HepG2 (cell line): Measurements from ENCODE around the gene ZNF414. TPM values are rescaled to one million over a fixed set of nuclear protein-coding genes. Genes with fewer than 3 reads are reported as not detected.

Experiments
- ATAC-seq: fragments of 200-7000 bp; cut with Tn5 transposase; 3 replicates; pipeline ENCODE4 v1.9.1; 2020; ENCODE audit warnings: mild to moderate bottlenecking, moderate library complexity
- BruUV-seq: library from RNA; stranded (reverse); fragments of 400-500 nt; replicated peaks from 2 replicates; lab custom pipeline; 2021; lab: Mats Ljungman, UMichigan
- CTCF ChIA-PET: fragments of 300-600 bp; formaldehyde crosslinking; extraction: SDS; loops from one replicate; lab custom pipeline; 2021; ENCODE audit warnings: low total read pairs, inconsistent platforms, low intra/inter-chr PET ratio; lab: Yijun Ruan, JAX
- POLR2A ChIA-PET: fragments of 350-600 bp; sonication (Branson Sonifier 250); formaldehyde crosslinking; loops from one replicate; lab custom pipeline; 2020; ENCODE audit warnings: antibody characterized with exemption, inconsistent platforms; lab: Yijun Ruan, JAX
- DNase-seq: peaks from one replicate; pipeline ENCODE4 v3.0.0-alpha.2; 2015; ENCODE audit warnings: low spot score
- FAIRE-seq: peaks from 3 replicates; lab custom pipeline; 2011; peaks lifted over from hg19 to GRCh38; lab: Jason Lieb, UNC
- H2AFZ ChIP-seq: one replicate; pipeline ENCODE4 v1.6.1; 2011; ENCODE audit warnings: low read length, inconsistent platforms
- H3K27ac ChIP-seq: fragments of 300-600 bp; 3 replicates; pipeline ENCODE4 v1.8.0; 2011; ENCODE audit warnings: mixed run types, mild to moderate bottlenecking, mixed read lengths, low read length, inconsistent platforms; ENCODE audit not compliant: insufficient read depth; ENCODE audit errors: extremely low read length
- H3K27me3 ChIP-seq, 2 experiments: fragments of 200-600 bp in 1 of 2; 2 replicates in 1 of 2; 3 replicates in 1 of 2; pipeline versions ENCODE4 v1.6.0 to v1.8.0; 2011; ENCODE audit warnings: low read length in 2 of 2, mild to moderate bottlenecking in 2 of 2, moderate library complexity in 2 of 2, inconsistent platforms in 1 of 2; ENCODE audit not compliant: insufficient read depth in 2 of 2, control insufficient read depth in 1 of 2
- H3K36me3 ChIP-seq, 2 experiments: fragments of 200-600 bp in 1 of 2; replicated peaks in 1 of 2; 2 replicates in 1 of 2; 3 replicates in 1 of 2; pipeline versions ENCODE4 v1.5.1 to v1.8.0; 2011; ENCODE audit warnings: low read length in 2 of 2, inconsistent platforms in 1 of 2; ENCODE audit not compliant: insufficient read depth in 2 of 2, control insufficient read depth in 1 of 2
- H3K4me1 ChIP-seq: 2 replicates; pipeline ENCODE4 v1.5.1; 2012; ENCODE audit warnings: low read length, inconsistent platforms; ENCODE audit not compliant: insufficient read depth
- H3K4me2 ChIP-seq: 2 replicates; pipeline ENCODE4 v1.6.0; 2011; ENCODE audit warnings: low read depth, low read length, inconsistent platforms
- H3K4me3 ChIP-seq, 3 experiments: fragments of 200-600 bp in 1 of 3; sonication (generic), shearing (Covaris generic) in 1 of 3; replicated peaks in 1 of 3; 2 replicates each; pipeline ENCODE4 v1.5.1; 2011 to 2016; ENCODE audit warnings: low read length in 3 of 3, inconsistent platforms in 2 of 3, low read depth in 2 of 3, mild to moderate bottlenecking in 2 of 3, control low read depth in 1 of 3, mixed read lengths in 1 of 3; ENCODE audit not compliant: insufficient read depth in 1 of 3
- H3K79me2 ChIP-seq: one replicate; pipeline ENCODE4 v1.6.1; 2011; ENCODE audit warnings: low read length, inconsistent platforms; ENCODE audit not compliant: insufficient read depth
- H3K9ac ChIP-seq: 2 replicates; pipeline ENCODE4 v1.6.0; 2011; ENCODE audit warnings: mild to moderate bottlenecking, low read depth, low read length, inconsistent platforms; ENCODE audit not compliant: insufficient read depth
- H3K9me3 ChIP-seq: 2 replicates; pipeline ENCODE4 v1.5.1; 2012; ENCODE audit warnings: mild to moderate bottlenecking, low read length
- H4K20me1 ChIP-seq: 2 replicates; pipeline ENCODE4 v1.6.0; 2011; ENCODE audit warnings: inconsistent platforms, mild to moderate bottlenecking, low read length, moderate library complexity; ENCODE audit not compliant: insufficient read depth
- AGO2 ChIP-seq: fragments of 200-400 bp; formaldehyde crosslinking; optimal IDR thresholded peaks from 2 replicates; pipeline ENCODE3; 2017; ENCODE audit warnings: mild to moderate bottlenecking, low read depth, low read length, moderate library complexity
- MAFF ChIP-seq: IDR thresholded peaks from 2 replicates; pipeline ENCODE4 v1.6.1; 2011; ENCODE audit warnings: low read depth, low read length, improper control_type of control experiment
- RBM22 ChIP-seq: fragments of 200-400 bp; formaldehyde crosslinking; optimal IDR thresholded peaks from 2 replicates; pipeline ENCODE3; 2017; ENCODE audit warnings: mild to moderate bottlenecking, low read length, moderate library complexity
- ZNF354B ChIP-seq: sonication (generic); formaldehyde crosslinking; IDR thresholded peaks from 2 replicates; pipeline ENCODE4 v1.8.0; 2022; ENCODE audit warnings: mild to moderate bottlenecking, missing genetic modification reagents
- ZNF768 ChIP-seq: sonication (generic); formaldehyde crosslinking; IDR thresholded peaks from 2 replicates; pipeline ENCODE4 v1.4.0; 2020; ENCODE audit warnings: missing genetic modification reagents
- WGBS: methylation state at CpG from one replicate; pipeline ENCODE4 v1.1.6; 2017; ENCODE audit warnings: low lambda C conversion rate; 5-methylcytosine and 5-hydroxymethylcytosine counted together
- in situ Hi-C: cut with HindIII; loops from 2 replicates; pipeline ENCODE4 v1.10.0; 2017; ENCODE audit warnings: low pct_unique_long_range_greater_than_20kb; ENCODE audit not compliant: extremely low pct_ligation_motif_present
- intact Hi-C: fragments of 100-400 bp; cut with micrococcal nuclease; formaldehyde crosslinking; loops from one replicate; pipeline ENCODE4 v1.10.0; 2022; ENCODE audit not compliant: unreplicated experiment
- polyA plus RNA-seq, 8 experiments: library from polyadenylated mRNA; depleted of rRNA in 3 of 8; stranded (reverse) in 7 of 8; unstranded in 1 of 8; fragments of >200 nt; fragmentation: Illumina TruSeq in 4 of 8; extraction: Trizol in 4 of 8; gene quantifications; 2 replicates each; pipeline versions ENCODE4 v1.2.1 to v1.2.3, GENCODE V29; 2011 to 2016; ENCODE audit warnings: low read depth in 4 of 8, missing spikeins in 1 of 8, mixed read lengths in 1 of 8; ENCODE audit not compliant: insufficient read depth in 1 of 8
- total RNA-seq, 5 experiments: library from RNA; depleted of rRNA; stranded (reverse); fragments of >200 nt; fragmentation: Illumina TruSeq; extraction: Trizol; gene quantifications; 2 replicates each; pipeline ENCODE4 v1.2.3, GENCODE V29; 2016; ENCODE audit warnings: low read depth in 1 of 5
- TF ChIP-seq, protein P1 (sequence below): sonication (generic); formaldehyde crosslinking; IDR thresholded peaks from 2 replicates; pipeline ENCODE4 v1.4.0; 2020; ENCODE audit warnings: mild to moderate bottlenecking, missing genetic modification reagents

ZNF414 gene
- total and polyA plus RNA-seq, 2 of the 13 experiments (the other 11 are each of a cell fraction or from before 2014, with no cell fraction given) = 2.5 to 4.0 TPM

DNA sequence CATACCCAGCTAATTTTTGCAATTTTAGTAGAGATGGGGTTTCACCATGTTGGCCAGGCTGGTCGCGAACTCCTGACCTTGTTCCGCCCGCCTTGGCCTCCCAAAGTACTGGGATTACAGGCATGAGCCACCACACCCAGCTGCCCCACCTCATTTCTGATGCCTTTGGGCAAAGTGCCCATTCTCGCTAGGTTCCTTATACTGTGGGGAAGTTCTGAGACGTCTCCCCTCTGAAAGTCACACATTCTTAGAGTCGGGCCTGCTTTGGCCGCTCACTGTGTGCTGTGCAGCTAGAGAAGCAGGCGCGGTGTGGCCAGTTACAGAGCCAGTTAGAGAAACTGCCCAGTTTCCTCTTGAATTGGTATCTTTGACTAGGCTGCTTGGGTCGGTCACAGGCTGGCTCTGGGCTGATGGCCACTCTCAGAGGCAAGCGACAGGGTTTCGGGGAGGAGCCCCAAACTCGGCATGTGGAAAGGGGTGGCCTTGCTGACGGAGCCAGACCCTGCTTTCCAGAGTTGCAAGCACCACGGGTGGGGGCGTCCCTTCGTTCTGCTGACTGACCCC lies 29.6 kb downstream of the ZNF414 start:
- WGBS = 97% methylated on average over 14 of the region's 18 CpGs
- DNase-seq (no peak), ATAC-seq (no peak), FAIRE-seq (no peak)
- Histone ChIP-seq H3K27me3 (no peaks in the 10 kb centered on the region), H3K79me2 (peaks cover 18% of the 10 kb centered on the region), H3K4me2 (no peak overlapping the region), H4K20me1 (peaks cover 35% of the 10 kb centered on the region), H3K4me3 (no peak overlapping the region), H3K4me1 (no peaks in the 10 kb centered on the region), H3K36me3 (peaks cover 45 to 79% of the 10 kb centered on the region in 2 experiments; a peak in 4 of 5 replicates), H3K27ac (no peak overlapping the region), H3K9ac (no peak overlapping the region), H3K9me3 (no peaks in the 10 kb centered on the region), H2AFZ (no peak overlapping the region)
- intact Hi-C loops (no loop called here), in situ Hi-C loops (no loop called here)
- BruUV-seq = no TSS peak
- TF ChIP-seq ZNF354B (CRISPR knock-in tag) = no peak
- TF ChIP-seq AGO2 = peak; percentile 42
- TF ChIP-seq MAFF = no peak
- peak; percentile 51 for TF ChIP-seq RBM22
- CTCF ChIA-PET = no interaction called here
- POLR2A ChIA-PET = no interaction called here

DNA sequence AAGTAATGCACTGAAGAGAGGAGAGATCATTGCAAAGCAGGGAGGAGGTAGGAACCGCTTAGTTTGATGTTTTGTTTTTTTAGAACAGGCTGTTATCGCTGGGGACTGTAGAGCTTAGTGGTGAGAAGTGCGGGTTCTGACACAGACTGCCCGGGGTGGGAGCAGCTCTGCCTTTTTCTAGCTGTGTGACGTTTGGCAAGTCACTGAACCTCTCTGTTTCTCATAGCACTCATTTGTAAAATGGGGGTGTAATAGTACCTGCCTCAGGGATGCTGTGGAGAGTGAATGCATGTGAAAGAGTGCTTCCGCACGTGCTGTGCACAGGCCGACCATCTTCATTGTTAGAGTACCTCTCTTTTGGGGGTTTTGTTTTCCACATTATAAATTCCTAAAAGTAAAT lies 30.8 kb downstream of the ZNF414 start:
- Histone ChIP-seq H3K4me1 (no peaks in the 10 kb centered on the region), H4K20me1 (peaks cover 47% of the 10 kb centered on the region), H3K9me3 (no peaks in the 10 kb centered on the region), H3K27ac (no peak overlapping the region), H3K27me3 (no peaks in the 10 kb centered on the region), H3K36me3 (peaks cover 47 to 84% of the 10 kb centered on the region in 2 experiments; a peak in 4 of 5 replicates), H3K4me3 (no peak overlapping the region), H3K9ac (no peak overlapping the region), H3K4me2 (no peak overlapping the region), H2AFZ (no peak overlapping the region), H3K79me2 (peaks cover 29% of the 10 kb centered on the region)
- TF ChIP-seq ZNF768 = peak; percentile 92
- TF ChIP-seq, protein P1, sequence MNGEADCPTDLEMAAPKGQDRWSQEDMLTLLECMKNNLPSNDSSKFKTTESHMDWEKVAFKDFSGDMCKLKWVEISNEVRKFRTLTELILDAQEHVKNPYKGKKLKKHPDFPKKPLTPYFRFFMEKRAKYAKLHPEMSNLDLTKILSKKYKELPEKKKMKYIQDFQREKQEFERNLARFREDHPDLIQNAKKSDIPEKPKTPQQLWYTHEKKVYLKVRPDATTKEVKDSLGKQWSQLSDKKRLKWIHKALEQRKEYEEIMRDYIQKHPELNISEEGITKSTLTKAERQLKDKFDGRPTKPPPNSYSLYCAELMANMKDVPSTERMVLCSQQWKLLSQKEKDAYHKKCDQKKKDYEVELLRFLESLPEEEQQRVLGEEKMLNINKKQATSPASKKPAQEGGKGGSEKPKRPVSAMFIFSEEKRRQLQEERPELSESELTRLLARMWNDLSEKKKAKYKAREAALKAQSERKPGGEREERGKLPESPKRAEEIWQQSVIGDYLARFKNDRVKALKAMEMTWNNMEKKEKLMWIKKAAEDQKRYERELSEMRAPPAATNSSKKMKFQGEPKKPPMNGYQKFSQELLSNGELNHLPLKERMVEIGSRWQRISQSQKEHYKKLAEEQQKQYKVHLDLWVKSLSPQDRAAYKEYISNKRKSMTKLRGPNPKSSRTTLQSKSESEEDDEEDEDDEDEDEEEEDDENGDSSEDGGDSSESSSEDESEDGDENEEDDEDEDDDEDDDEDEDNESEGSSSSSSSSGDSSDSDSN = no peak
- DNase-seq = no peak
- intact Hi-C loops = no loop called here
- no TSS peak for BruUV-seq
- ChIA-PET POLR2A (no interaction called here), CTCF (no interaction called here)
- FAIRE-seq = no peak
- in situ Hi-C loops = no loop called here
- WGBS = 94% methylated on average over 8 of the region's 8 CpGs
- ATAC-seq = no peak
